Fibroblast of lung (primary cell): ENCODE results near the gene PPP4C. TPM values are rescaled to one million over a fixed set of nuclear protein-coding genes. Genes with fewer than 3 reads are reported as not detected.
"Not testable (repeated sequence)": the region's sequence is repeated elsewhere in the genome, so short reads cannot be mapped to it uniquely, and the experiment has no call there.

Source experiments
- DNase-seq, 2 donors: peaks; one replicate each; pipeline versions ENCODE4 v3.0.0 to v3.0.0-alpha.2; 2010; ENCODE audit warnings: low read depth in 2 of 2
- H2AFZ ChIP-seq: 2 replicates; pipeline ENCODE4 v1.5.1; 2012; ENCODE audit warnings: low read length, control low read depth, inconsistent platforms
- H3K27ac ChIP-seq: 2 replicates; pipeline ENCODE4 v1.5.1; 2011; ENCODE audit warnings: low read length, control low read depth; ENCODE audit not compliant: insufficient read depth
- H3K27me3 ChIP-seq: 2 replicates; pipeline ENCODE4 v1.5.1; 2011; ENCODE audit warnings: mild to moderate bottlenecking, low read length; ENCODE audit not compliant: control insufficient read depth, insufficient read depth
- H3K36me3 ChIP-seq: 2 replicates; pipeline ENCODE4 v1.5.1; 2011; ENCODE audit warnings: low read length; ENCODE audit not compliant: control insufficient read depth, insufficient read depth
- H3K4me1 ChIP-seq: 2 replicates; pipeline ENCODE4 v1.5.1; 2011; ENCODE audit warnings: low read length; ENCODE audit not compliant: control insufficient read depth, insufficient read depth; ENCODE audit errors: extremely low read depth
- H3K4me2 ChIP-seq: 2 replicates; pipeline ENCODE4 v1.5.1; 2011; ENCODE audit warnings: low read length, control low read depth; ENCODE audit not compliant: insufficient read depth; ENCODE audit errors: extremely low read depth
- H3K4me3 ChIP-seq, 4 experiments: fragments of 200-600 bp in 1 of 4; sonication (generic) in 1 of 4; replicated peaks in 1 of 4; 2 replicates each; pipeline ENCODE4 v1.5.1; 2011 to 2016; ENCODE audit warnings: low read length in 4 of 4, low read depth in 3 of 4, mild to moderate bottlenecking in 3 of 4, control low read depth in 2 of 4, inconsistent platforms in 1 of 4, mixed read lengths in 1 of 4; ENCODE audit not compliant: insufficient read depth in 1 of 4; ENCODE audit errors: control extremely low read depth in 1 of 4
- H3K79me2 ChIP-seq: 2 replicates; pipeline ENCODE4 v1.5.1; 2012; ENCODE audit warnings: mild to moderate bottlenecking, low read length, inconsistent platforms; ENCODE audit not compliant: control insufficient read depth, insufficient read depth
- H3K9ac ChIP-seq: 2 replicates; pipeline ENCODE4 v1.5.1; 2011; ENCODE audit warnings: mild to moderate bottlenecking, low read length, control low read depth; ENCODE audit not compliant: insufficient read depth
- H3K9me3 ChIP-seq: 2 replicates; pipeline ENCODE4 v1.5.1; 2012; ENCODE audit warnings: low read depth, low read length; ENCODE audit not compliant: control insufficient read depth, insufficient read depth
- H4K20me1 ChIP-seq: 2 replicates; pipeline ENCODE4 v1.5.1; 2011; ENCODE audit warnings: low read length; ENCODE audit not compliant: control insufficient read depth, insufficient read depth; ENCODE audit errors: extremely low read depth
- EZH2 ChIP-seq: IDR thresholded peaks from 2 replicates; pipeline ENCODE4 v1.5.1; 2012; ENCODE audit warnings: low read length, control low read depth, mild to moderate bottlenecking; ENCODE audit errors: missing control alignments
- polyA plus RNA-seq, 2 donors: library from polyadenylated mRNA; depleted of rRNA in 1 of 2; stranded (reverse) in 1 of 2; unstranded in 1 of 2; fragments of >200 nt; gene quantifications; 2 replicates each; pipeline ENCODE4 v1.2.1, GENCODE V29; 2011 to 2012; ENCODE audit warnings: missing spikeins in 1 of 2
- total RNA-seq: library from RNA; depleted of rRNA; stranded (reverse); fragments of >200 nt; gene quantifications from 2 replicates; pipeline ENCODE4 v1.2.1, GENCODE V29; 2014
- TF ChIP-seq, protein P1 (sequence below), 2 donors: IDR thresholded peaks in 1 of 2; conservative IDR thresholded peaks in 1 of 2; 1 replicate in 1 of 2; 2 replicates in 1 of 2; pipeline ENCODE4 v1.5.1; 2011 to 2012; ENCODE audit warnings: low read length in 2 of 2, control low read depth in 1 of 2, inconsistent platforms in 1 of 2, low read depth in 1 of 2, mild to moderate bottlenecking in 1 of 2

PPP4C gene
- total and polyA plus RNA-seq, 2 donors (not counting 1 experiment from before 2014, with no cell fraction given) = 116 to 147 TPM

DNA sequence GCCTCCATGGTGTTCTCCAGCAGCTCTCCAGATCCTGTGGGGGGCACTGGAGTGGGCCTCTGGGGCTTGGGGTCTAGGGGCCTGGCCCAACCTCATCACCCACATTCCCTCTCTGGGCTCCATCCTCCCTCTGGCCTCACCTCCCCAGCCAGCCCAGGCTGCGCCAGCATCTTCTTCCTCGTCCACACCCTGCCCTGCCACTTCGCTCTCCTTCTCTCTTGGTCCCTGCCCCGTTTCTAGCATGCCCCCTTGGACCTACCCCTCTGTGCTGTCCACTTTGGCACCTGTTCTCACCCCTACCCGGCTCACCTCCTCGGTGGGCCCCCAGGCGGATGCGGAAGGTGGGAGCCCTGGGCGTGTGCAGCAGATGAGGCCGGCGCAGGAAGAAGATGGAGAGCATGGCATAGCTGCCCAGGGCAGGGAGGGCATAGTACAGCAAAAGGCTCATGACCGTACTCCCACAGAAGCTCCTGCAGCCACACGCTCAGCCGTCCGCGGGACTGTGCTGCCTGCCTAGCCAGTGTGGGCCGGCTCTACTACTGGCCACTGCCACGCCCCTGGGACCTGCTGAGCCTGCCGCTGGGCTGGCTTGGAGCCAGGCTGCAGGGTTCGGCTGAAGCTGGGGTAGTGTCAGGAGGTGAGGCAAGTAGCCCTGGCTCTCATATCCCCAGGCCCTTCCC is 37.4 kb downstream of the PPP4C start, which contains the start of gene GDPD3:
GDPD3 (minus strand) TSS at position 507 of the 680 bp plus-strand sequence; CDS start at position 448, 59 bp downstream.
- H2AFZ ChIP-seq = no peak within 1 kb of the TSS
- H3K4me1 ChIP-seq = peaks cover 8% of the 10 kb centered on the region
- peak within 1 kb of the TSS; percentile 10 for H3K27ac ChIP-seq
- no peaks in the 10 kb centered on the region for H3K9me3 ChIP-seq
- TF ChIP-seq EZH2 = no peak
- TF ChIP-seq, protein P1, sequence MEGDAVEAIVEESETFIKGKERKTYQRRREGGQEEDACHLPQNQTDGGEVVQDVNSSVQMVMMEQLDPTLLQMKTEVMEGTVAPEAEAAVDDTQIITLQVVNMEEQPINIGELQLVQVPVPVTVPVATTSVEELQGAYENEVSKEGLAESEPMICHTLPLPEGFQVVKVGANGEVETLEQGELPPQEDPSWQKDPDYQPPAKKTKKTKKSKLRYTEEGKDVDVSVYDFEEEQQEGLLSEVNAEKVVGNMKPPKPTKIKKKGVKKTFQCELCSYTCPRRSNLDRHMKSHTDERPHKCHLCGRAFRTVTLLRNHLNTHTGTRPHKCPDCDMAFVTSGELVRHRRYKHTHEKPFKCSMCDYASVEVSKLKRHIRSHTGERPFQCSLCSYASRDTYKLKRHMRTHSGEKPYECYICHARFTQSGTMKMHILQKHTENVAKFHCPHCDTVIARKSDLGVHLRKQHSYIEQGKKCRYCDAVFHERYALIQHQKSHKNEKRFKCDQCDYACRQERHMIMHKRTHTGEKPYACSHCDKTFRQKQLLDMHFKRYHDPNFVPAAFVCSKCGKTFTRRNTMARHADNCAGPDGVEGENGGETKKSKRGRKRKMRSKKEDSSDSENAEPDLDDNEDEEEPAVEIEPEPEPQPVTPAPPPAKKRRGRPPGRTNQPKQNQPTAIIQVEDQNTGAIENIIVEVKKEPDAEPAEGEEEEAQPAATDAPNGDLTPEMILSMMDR (conservative IDR thresholded peaks at IDR 0.05 in 1 of 2, IDR thresholded peaks at IDR 0.05 in 1 of 2; ENCODE audit: low read depth in 1 of 2, low read length in 2 of 2) = no peak
- no peak within 1 kb of the TSS for H3K4me3 ChIP-seq
- H3K9ac ChIP-seq = no peak within 1 kb of the TSS
- peak in 1 of 2 donors; percentile 9 for DNase-seq
- H3K36me3 ChIP-seq = peaks cover 26% of the 10 kb centered on the region
- no peaks in the 10 kb centered on the region for H3K27me3 ChIP-seq
- no peak within 1 kb of the TSS for H3K4me2 ChIP-seq
- H3K79me2 ChIP-seq = no peaks in the 10 kb centered on the region
- H4K20me1 ChIP-seq = no peaks in the 10 kb centered on the region

DNA sequence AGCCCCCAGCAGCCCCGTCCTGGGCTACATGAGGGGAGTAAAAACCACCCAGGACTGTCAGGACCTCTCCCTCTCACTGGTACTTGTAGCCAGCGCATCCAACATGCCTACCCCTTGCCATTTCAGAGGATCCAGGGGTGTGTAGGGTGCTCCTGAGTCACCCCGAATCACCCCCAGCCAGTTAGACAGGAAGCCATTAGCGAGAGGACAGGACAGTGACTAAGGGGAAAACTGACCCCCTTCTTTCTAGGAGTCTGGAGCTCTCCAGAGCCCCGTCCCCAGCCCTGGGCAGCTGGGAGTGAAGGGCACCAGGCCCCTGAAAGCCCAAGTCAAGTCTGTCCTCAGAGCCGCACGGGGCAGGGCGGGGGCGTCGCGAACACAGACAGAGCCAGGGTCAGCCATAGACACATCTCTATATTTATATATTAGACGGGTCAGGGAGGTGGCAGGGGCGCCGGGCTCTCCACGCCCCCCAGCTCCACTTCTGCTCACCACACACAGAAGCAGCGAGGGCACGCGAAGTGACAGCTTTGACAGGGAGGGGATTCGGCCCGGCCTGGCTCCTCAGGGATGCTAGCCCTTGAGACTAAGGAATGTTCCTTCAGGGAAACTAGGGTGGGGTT is 38.0 kb downstream of the PPP4C start:
- H3K36me3 ChIP-seq = peaks cover 27% of the 10 kb centered on the region

DNA sequence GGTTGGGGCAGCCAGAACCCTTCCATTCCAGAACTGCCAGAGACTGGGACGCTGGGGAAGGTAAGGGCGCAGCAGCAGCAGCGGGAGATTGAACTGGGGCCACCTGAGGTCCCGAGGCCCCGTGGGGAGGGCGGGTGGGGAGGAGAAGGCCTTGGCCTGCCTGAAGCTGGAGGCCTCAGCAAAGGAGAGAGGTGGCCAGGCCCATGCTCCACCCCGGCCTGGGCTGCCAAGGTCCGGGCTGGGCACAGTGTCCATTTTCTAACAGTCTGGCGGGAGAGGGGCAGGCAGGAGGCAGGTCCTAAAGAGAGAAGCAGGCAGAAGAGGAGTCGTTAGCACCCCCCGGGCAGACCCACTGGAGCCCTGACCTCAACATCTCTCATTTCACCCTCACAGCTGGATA is 38.6 kb downstream of the PPP4C start:
- Histone ChIP-seq H3K9me3 (no peaks in the 10 kb centered on the region), H4K20me1 (no peaks in the 10 kb centered on the region), H3K4me2 (no peak overlapping the region), H3K4me3 (no peak overlapping the region), H3K36me3 (peaks cover 27% of the 10 kb centered on the region), H3K27ac (no peak overlapping the region), H2AFZ (no peak overlapping the region), H3K27me3 (no peaks in the 10 kb centered on the region), H3K79me2 (no peaks in the 10 kb centered on the region), H3K9ac (no peak overlapping the region), H3K4me1 (peaks cover 10% of the 10 kb centered on the region)
- TF ChIP-seq, protein P1 (conservative IDR thresholded peaks at IDR 0.05 in 1 of 2, IDR thresholded peaks at IDR 0.05 in 1 of 2; ENCODE audit: low read depth in 1 of 2, low read length in 2 of 2) = no peak
- TF ChIP-seq EZH2 = no peak
- DNase-seq = no peak

More for the DNA sequence above, 38.0 kb downstream of the PPP4C start:
- H3K27me3 ChIP-seq = no peaks in the 10 kb centered on the region
- peak overlapping the region; percentile 10 for H3K27ac ChIP-seq
- TF ChIP-seq, protein P1 (conservative IDR thresholded peaks at IDR 0.05 in 1 of 2, IDR thresholded peaks at IDR 0.05 in 1 of 2; ENCODE audit: low read depth in 1 of 2, low read length in 2 of 2) = no peak
- no peak for TF ChIP-seq EZH2
- no peak for DNase-seq
- no peak overlapping the region for H3K4me3 ChIP-seq
- no peaks in the 10 kb centered on the region for H3K79me2 ChIP-seq
- peaks cover 8% of the 10 kb centered on the region for H3K4me1 ChIP-seq
- no peak overlapping the region for H3K4me2 ChIP-seq
- no peak overlapping the region for H3K9ac ChIP-seq
- H4K20me1 ChIP-seq = no peaks in the 10 kb centered on the region
- no peak overlapping the region for H2AFZ ChIP-seq
- no peaks in the 10 kb centered on the region for H3K9me3 ChIP-seq

DNA sequence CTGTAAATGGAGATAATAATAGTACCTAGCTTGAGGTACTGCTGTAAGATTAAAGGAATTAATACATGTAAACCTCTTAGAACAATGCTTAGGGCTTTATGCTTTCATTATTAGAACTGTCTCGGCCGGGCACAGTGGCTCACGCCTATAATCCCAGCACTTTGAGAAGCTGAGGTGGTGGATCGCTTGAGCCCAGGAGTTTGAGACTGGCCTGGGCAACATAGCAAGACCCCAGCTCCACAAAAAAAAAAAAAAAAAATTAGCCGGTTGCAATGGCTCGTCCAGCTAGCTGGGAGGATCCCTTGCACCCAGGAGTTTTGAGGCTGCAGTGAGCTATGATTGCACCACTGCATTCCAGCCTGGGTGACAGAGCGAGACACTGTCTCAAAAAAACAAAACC is 39.0 kb downstream of the PPP4C start:
- not testable (repeated sequence) for H3K4me1 ChIP-seq, H2AFZ ChIP-seq, H3K27me3 ChIP-seq, H4K20me1 ChIP-seq, H3K9ac ChIP-seq, H3K4me2 ChIP-seq, H3K9me3 ChIP-seq, H3K4me3 ChIP-seq, H3K27ac ChIP-seq, H3K79me2 ChIP-seq, DNase-seq
- H3K36me3 ChIP-seq = peaks cover 26% of the 10 kb centered on the region
